ENCODE data around the gene GDPD4.

The GDPD4 gene

DNA sequence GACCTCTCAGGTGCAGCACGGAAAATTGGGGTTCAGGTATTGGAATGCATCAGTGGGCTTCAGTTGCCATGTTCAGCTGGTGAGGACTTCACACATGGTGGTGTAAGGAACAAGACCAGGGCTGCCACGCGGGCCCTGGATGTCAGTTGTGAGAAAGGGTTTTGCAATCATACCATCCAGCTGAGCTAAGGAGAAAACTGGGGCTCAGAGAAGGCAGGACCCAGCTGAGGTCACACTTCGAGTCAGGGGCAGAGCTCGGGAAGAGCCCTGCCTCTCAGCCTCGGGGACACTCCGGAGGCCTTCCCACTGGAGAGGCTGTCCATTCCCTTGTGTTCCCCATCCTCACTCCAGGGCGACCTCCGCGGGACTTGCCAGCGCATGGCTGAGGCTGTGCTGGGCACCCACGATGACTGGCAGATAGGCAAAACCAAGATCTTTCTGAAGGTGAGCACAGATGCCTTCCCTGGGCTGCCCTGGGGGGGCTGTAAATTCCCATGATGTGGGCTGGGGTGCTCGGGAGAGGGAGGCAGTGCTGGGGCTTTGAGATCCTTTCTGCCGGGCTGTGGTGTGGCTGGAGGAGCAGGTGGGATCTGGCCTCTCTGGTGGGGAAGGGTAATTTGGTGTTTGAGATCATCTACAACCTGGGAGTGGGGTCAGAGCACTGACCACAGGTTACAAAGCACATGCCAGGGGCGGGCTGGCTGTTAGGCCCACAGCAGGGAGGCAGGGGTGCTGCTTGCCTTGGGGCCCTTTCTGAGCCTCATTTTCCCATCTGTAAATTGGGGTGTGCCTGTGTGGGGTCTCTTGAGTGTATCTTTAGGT lies 126.3 kb downstream of the GDPD4 start:
- DNase-seq (ENCODE audit: low read depth), result no peak

DNA sequence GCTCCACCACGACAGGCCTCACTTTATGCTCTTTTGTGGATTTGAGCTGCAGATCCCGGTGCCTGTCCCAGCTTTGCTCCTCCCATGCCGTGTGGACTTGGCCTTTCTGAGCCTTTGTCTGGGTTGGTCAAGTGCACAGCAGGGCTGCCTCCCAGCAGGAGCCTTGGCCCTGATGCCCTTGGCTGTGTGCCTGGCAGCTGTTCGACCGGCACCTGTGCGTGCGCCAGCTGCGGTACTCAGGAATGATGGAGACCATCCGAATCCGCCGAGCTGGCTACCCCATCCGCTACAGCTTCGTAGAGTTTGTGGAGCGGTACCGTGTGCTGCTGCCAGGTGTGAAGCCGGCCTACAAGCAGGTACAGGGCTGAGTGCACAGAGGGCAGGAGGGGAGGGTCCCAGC lies 126.9 kb downstream of the GDPD4 start:
- DNase-seq (ENCODE audit: low read depth), result no peak

GRCh38 chr11:77173494-77173893 lies 128.0 kb downstream of the GDPD4 start:
- DNase-seq (ENCODE audit: low read depth), result no peak

DNA sequence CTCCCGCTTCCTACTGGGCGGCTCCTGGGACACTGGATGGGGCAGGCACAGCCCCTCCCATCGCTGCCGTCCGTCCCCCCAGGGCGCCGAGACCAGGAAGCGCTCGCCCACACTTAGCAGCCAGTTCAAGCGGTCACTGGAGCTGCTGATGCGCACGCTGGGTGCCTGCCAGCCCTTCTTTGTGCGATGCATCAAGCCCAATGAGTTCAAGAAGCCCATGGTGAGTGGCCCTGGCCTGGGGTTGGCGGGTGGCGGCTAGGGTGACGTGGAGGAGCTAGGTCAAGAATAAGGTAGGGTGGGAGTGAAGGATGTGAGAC lies 128.9 kb downstream of the GDPD4 start:
- DNase-seq (ENCODE audit: low read depth), result no peak

DNA sequence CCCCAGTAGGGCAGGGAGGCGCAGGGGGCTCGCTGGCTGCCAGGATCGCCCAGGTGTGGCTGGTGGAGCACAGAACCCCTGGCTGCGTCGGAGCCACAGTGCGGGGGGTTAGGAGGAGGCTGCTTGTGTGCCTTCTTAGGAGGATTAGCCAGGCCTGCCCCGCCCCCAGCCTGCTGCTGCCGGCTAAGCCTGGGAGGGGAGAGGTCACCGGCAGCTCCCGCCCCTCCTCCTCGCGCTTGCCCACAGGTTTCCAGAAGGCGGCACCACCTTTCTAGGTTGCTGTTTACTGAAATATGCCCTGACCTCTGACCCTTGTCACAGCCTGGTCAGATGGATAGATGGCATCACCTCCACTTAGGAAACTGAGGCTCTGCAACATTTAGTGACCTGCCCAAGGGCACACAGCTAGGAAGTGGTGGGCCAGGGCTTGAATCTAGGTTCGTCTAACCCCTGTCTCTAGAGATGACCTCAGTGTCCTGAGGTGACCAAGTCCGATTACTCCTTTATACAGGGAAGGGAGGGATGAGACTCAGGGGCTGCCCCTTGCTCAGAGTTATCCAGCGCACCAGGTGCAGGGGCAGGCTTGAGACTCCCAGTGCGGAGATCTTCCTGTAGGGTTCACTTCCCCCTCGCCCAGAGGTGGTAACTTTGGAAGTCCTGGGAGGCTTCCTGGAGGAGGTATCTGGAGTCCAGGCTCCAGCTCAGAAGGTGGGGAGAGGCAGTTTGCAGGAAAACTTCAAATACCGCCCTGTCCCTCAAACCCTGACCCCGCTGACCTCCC lies 129.4 kb downstream of the GDPD4 start:
- DNase-seq (ENCODE audit: low read depth), result no peak

DNA sequence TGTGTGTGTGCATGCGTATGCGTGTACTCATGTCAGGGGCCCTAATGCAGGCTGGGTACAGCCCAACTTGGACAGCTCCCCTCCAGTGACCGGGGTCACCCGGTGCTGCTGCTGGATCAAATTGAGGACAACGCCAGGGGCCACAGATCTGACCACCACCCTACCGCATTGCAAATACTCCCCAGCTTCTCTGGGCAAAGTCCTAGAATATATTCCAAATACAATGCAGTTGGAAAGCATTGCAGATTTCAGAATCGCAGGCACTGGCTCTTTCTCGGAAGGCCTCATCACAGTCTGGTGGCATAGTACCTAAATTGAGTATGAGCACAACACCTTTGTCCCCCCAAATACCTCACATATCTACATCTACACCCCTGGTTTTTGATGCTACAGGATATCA lies 130.2 kb downstream of the GDPD4 start:
- DNase-seq (ENCODE audit: low read depth), result no peak

- no peak for DNase-seq (ENCODE audit: low read depth)
These were observed 131.4 kb downstream of the GDPD4 start for GRCh38 chr11:77170107-77170506.

- no peak for DNase-seq (ENCODE audit: low read depth)
These were observed 133.7 kb downstream of the GDPD4 start for GRCh38 chr11:77167791-77168190.

DNA sequence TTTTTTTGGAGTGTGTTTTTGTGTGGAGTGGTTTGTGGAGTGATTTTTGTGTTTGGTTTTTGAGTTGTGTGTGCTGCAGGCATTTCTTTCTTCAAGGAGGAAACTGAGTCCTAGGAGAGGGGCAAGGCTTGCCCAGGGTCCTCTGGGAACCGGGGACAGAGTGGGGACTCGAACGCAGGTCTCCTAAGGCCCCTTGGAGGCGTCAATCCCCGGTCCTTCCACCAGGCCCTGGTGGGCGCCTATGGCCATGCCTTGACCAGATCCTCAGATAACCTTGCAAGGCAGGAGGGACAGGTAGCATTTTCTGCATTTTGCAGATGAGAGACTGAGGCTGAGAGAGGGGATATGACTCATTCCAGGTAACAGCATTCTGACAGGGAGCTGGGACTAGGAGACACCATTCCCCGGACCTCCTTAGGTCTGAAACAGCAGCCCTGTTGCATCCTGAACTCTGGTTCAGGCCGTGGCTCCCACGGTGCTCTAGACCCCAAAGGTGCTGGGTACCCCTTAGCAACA lies 134.3 kb downstream of the GDPD4 start:
- no peak for DNase-seq (ENCODE audit: low read depth)
